GM10248 (cell line): Measurements from ENCODE around the gene CTRL.

ENCODE experiments used
- CTCF ChIA-PET: fragments of 300-600 bp; sonication (Branson Sonifier 250); formaldehyde crosslinking; extraction: SDS; loops from one replicate; lab custom pipeline; 2021; ENCODE audit warnings: antibody characterized with exemption; lab: Yijun Ruan, JAX
- POLR2A ChIA-PET: fragments of 350-650 bp; sonication (Branson Sonifier 250); formaldehyde crosslinking; extraction: SDS; loops from one replicate; lab custom pipeline; 2020; ENCODE audit warnings: antibody characterized with exemption; lab: Yijun Ruan, JAX
- DNase-seq: peaks from one replicate; pipeline ENCODE4 v3.0.0; 2012; ENCODE audit errors: extremely low spot score
- TF ChIP-seq, protein P1 (sequence below): IDR thresholded peaks from 2 replicates; pipeline ENCODE4 v1.5.1; 2012; ENCODE audit warnings: mild to moderate bottlenecking, low read depth; ENCODE audit errors: extremely low read depth, missing control alignments, control extremely low read depth

Gene CTRL

GRCh38 chr16:67914758-67915495 lies 16.7 kb downstream of the CTRL start:
- ChIA-PET CTCF (interaction anchor here (0.6 to 5.2 kb wide), 8 partner anchors 11 to 243 kb away, joined by 3 to 20 read pairs (median 4); no protein-coding TSS in a partner anchor), POLR2A (no interaction called here)
- DNase-seq: no peak
- TF ChIP-seq, protein P1, sequence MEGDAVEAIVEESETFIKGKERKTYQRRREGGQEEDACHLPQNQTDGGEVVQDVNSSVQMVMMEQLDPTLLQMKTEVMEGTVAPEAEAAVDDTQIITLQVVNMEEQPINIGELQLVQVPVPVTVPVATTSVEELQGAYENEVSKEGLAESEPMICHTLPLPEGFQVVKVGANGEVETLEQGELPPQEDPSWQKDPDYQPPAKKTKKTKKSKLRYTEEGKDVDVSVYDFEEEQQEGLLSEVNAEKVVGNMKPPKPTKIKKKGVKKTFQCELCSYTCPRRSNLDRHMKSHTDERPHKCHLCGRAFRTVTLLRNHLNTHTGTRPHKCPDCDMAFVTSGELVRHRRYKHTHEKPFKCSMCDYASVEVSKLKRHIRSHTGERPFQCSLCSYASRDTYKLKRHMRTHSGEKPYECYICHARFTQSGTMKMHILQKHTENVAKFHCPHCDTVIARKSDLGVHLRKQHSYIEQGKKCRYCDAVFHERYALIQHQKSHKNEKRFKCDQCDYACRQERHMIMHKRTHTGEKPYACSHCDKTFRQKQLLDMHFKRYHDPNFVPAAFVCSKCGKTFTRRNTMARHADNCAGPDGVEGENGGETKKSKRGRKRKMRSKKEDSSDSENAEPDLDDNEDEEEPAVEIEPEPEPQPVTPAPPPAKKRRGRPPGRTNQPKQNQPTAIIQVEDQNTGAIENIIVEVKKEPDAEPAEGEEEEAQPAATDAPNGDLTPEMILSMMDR: no peak

DNA sequence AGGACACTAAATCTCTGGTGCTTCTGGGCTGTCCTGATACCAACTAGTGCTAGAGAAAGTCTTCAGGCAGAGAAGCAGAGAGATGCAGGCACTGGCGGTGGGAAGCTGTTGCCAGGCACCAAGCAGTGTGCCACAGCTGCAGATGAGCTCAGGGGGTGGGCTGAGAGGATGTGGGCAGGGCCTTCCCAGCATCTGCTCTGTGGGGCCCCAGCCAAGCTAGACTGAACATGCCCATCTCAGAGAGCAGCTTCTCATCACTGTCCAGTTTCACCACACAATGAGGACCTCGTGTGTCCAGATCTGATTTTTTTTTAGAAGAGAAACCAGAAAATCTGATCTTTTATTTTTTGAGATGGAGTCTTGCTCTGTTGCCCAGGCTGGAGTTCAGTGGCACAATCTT lies 21.5 kb downstream of the CTRL start:
- POLR2A ChIA-PET: interaction anchor here (0.6 kb wide), 1 partner anchor 20 kb away, joined by 3 read pairs; no protein-coding TSS in a partner anchor
- DNase-seq: no peak
- CTCF ChIA-PET: interaction anchor here (0.9 to 2.0 kb wide), 10 partner anchors 16 to 242 kb away, joined by 3 to 13 read pairs (median 4); partner anchors contain the start of gene NRN1L
- TF ChIP-seq, protein P1: no peak

DNA sequence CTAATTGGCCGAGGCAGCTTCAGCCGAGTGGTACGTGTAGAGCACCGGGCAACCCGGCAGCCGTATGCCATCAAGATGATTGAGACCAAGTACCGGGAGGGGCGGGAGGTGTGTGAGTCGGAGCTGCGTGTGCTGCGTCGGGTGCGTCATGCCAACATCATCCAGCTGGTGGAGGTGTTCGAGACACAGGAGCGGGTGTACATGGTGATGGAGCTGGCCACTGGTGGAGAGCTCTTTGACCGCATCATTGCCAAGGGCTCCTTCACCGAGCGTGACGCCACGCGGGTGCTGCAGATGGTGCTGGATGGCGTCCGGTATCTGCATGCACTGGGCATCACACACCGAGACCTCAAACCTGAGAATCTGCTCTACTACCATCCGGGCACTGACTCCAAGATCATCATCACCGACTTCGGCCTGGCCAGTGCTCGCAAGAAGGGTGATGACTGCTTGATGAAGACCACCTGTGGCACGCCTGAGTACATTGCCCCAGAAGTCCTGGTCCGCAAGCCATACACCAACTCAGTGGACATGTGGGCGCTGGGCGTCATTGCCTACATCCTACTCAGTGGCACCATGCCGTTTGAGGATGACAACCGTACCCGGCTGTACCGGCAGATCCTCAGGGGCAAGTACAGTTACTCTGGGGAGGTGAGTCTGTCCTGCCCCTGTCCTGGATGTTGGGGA lies 22.5 kb downstream of the CTRL start:
- CTCF ChIA-PET: interaction anchor here (0.8 to 2.3 kb wide), 5 partner anchors 19 to 237 kb away, joined by 3 to 10 read pairs (median 3); no protein-coding TSS in a partner anchor
- TF ChIP-seq, protein P1: no peak
- no peak for DNase-seq
- POLR2A ChIA-PET: no interaction called here

- TF ChIP-seq, protein P1: no peak
- ChIA-PET CTCF (interaction anchor here (2.0 to 2.3 kb wide), 2 partner anchors 12 to 24 kb away, joined by 5 to 10 read pairs; no protein-coding TSS in a partner anchor), POLR2A (no interaction called here)
- DNase-seq: no peak
These were observed 24.1 kb downstream of the CTRL start for GRCh38 chr16:67907397-67908180.

DNA sequence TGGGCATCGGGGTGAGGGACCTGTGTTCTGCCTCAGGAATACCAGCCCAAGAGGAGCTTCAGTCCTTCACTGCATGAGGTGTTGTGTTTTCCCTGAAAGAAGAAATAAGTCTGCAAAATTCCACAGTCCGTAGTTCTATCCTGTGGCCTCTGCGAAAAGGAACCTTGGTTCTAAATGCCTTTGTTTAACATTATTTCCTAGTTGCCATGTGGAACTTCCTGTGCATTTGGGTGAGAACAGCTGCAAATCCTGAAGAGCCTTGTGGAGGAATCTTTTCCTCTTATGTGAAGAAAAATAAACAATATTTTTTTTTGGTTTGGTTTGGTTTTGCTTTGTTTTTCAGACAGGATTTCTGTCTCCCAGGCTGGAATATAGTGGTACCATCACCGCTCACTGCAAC lies 28.8 kb downstream of the CTRL start:
- no peak for DNase-seq
- TF ChIP-seq, protein P1: no peak
- POLR2A ChIA-PET: no interaction called here
- CTCF ChIA-PET: interaction anchor here (1.6 kb wide), 1 partner anchor 42 kb away, joined by 3 read pairs; no protein-coding TSS in a partner anchor

GRCh38 chr16:67901734-67902133 lies 29.9 kb downstream of the CTRL start:
- CTCF ChIA-PET: interaction anchor here (3.5 kb wide), 1 partner anchor 18 kb away, joined by 17 read pairs; the partner anchor contains the start of gene NRN1L
- no peak for DNase-seq
- POLR2A ChIA-PET: interaction anchor here (0.7 kb wide), 1 partner anchor 335 kb away, joined by 3 read pairs; no protein-coding TSS in a partner anchor
- TF ChIP-seq, protein P1: no peak
